Upper lobe of left lung (tissue), 4 donors: Measurements from ENCODE around the gene PLEKHG4B.

Experiments used
- CTCF ChIP-seq, 6 experiments: fragments of 450-650 bp in 4 of 6; fragments of 200-600 bp in 2 of 6; sonication (generic) in 2 of 6; IDR thresholded peaks; one replicate each; pipeline ENCODE4 v1.5.1; 2016 to 2019; ENCODE audit warnings: antibody characterized with exemption in 6 of 6
- EP300 ChIP-seq, 4 donors: sonication (generic); formaldehyde crosslinking; IDR thresholded peaks; one replicate each; pipeline ENCODE4 v1.5.1; 2017; ENCODE audit warnings: antibody characterized with exemption in 4 of 4, control low read depth in 2 of 4
- POLR2A ChIP-seq, 4 donors: fragments of 450-650 bp; IDR thresholded peaks; one replicate each; pipeline ENCODE4 v1.5.1; 2016 to 2017; ENCODE audit warnings: antibody characterized with exemption in 4 of 4, mild to moderate bottlenecking in 2 of 4
- POLR2AphosphoS5 ChIP-seq, 2 donors: sonication (generic); formaldehyde crosslinking; IDR thresholded peaks; one replicate each; pipeline ENCODE4 v1.5.1; 2017; ENCODE audit warnings: antibody characterized with exemption in 2 of 2

GRCh38 chr5:121432-121831 lies 29.5 kb downstream of the PLEKHG4B start:
- TF ChIP-seq CTCF (IDR thresholded peaks at IDR 0.05) (no peak), POLR2A (IDR thresholded peaks at IDR 0.05) (no peak), POLR2AphosphoS5 (IDR thresholded peaks at IDR 0.05) (no peak), EP300 (IDR thresholded peaks at IDR 0.05) (no peak)
